ENCODE data around the gene ZNF792. TPM values are rescaled to one million over a fixed set of nuclear protein-coding genes. Genes with fewer than 3 reads are reported as not detected.

Gene ZNF792
- total RNA-seq, 2 donors from 2014 or later: 30.2 to 32.1 TPM

DNA sequence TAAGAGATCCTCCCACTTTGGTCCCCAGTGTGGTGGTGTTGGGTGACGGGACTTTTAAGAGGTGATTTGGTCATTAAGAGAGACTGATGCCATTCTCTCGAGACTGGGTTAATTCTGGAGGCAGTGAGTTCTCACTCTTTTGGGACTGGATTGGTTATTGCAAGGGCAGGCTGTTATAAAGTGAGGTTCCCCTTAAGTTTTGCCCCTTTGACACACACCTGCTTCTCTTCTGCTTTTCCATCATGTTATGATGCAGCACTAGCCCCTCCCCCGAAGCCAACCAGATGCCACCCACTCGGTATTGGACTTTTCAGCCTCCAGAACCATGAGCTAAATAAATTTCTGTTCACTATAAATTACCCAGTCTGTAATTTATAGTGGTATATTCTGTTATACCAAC lies 19.8 kb upstream of the ZNF792 start:
- Mint-ChIP-seq H3K27ac (no peak overlapping the region), H3K4me3 (no peak overlapping the region), H3K9me3 (peaks cover 15% of the 10 kb centered on the region), H3K27me3 (ENCODE audit: insufficient read depth) (peaks cover 3% of the 10 kb centered on the region), H3K4me1 (no peaks in the 10 kb centered on the region), H3K36me3 (ENCODE audit: low read depth) (no peaks in the 10 kb centered on the region)
- no peaks in the 10 kb centered on the region for H3K27me3 ChIP-seq (ENCODE audit: control insufficient read depth, insufficient read depth, low read length, poor library complexity, severe bottlenecking)
- TF ChIP-seq, protein P1, sequence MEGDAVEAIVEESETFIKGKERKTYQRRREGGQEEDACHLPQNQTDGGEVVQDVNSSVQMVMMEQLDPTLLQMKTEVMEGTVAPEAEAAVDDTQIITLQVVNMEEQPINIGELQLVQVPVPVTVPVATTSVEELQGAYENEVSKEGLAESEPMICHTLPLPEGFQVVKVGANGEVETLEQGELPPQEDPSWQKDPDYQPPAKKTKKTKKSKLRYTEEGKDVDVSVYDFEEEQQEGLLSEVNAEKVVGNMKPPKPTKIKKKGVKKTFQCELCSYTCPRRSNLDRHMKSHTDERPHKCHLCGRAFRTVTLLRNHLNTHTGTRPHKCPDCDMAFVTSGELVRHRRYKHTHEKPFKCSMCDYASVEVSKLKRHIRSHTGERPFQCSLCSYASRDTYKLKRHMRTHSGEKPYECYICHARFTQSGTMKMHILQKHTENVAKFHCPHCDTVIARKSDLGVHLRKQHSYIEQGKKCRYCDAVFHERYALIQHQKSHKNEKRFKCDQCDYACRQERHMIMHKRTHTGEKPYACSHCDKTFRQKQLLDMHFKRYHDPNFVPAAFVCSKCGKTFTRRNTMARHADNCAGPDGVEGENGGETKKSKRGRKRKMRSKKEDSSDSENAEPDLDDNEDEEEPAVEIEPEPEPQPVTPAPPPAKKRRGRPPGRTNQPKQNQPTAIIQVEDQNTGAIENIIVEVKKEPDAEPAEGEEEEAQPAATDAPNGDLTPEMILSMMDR (conservative IDR thresholded peaks at IDR 0.05): no peak
- H3K27ac ChIP-seq (ENCODE audit: low read depth, low read length): no peak overlapping the region
- no peaks in the 10 kb centered on the region for H3K4me1 ChIP-seq (ENCODE audit: control insufficient read depth, insufficient read depth, low read length)
- DNase-seq: no peak
- H3K9ac ChIP-seq (ENCODE audit: extremely low read depth, low read length, poor library complexity, severe bottlenecking): no peak overlapping the region
- no peaks in the 10 kb centered on the region for H3K9me3 ChIP-seq (ENCODE audit: control insufficient read depth, low read length)
- H3K36me3 ChIP-seq (ENCODE audit: control insufficient read depth, insufficient read depth, low read length): no peaks in the 10 kb centered on the region
- 86 to 92% methylated on average over 1 to 4 of the region's 4 CpGs for WGBS, 2 experiments (ENCODE audit: insufficient coverage in 1 of 2, insufficient read length in 1 of 2)
- H3K4me3 ChIP-seq (ENCODE audit: low read length): no peak overlapping the region

DNA sequence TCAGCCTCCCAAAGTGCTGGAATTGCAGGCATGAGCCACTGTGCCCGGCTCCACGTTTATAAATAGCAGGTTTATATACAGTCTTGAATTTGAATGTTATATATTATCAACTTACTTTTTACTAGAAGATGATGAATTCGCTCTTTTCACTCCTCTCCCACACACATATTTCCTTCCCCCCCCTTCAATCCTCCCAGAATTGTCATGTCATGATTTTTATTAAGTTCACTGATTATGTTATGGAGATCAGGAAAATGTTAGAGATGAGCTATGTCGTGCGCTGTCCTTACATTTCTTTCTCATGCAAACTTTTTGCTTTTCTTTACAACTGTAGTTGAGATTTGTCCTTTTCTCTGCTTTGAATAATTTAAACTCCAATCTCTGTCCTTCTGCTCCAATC lies 18.2 kb upstream of the ZNF792 start:
- H3K9me3 ChIP-seq (ENCODE audit: control insufficient read depth, low read length): no peaks in the 10 kb centered on the region
- no peak overlapping the region for H3K4me3 ChIP-seq (ENCODE audit: low read length)
- no peaks in the 10 kb centered on the region for H3K27me3 ChIP-seq (ENCODE audit: control insufficient read depth, insufficient read depth, low read length, poor library complexity, severe bottlenecking)
- TF ChIP-seq, protein P1 (conservative IDR thresholded peaks at IDR 0.05): no peak
- WGBS, 2 experiments (ENCODE audit: insufficient coverage in 1 of 2, insufficient read length in 1 of 2): 97 to 100% methylated on average over 2 to 4 of the region's 5 CpGs
- no peaks in the 10 kb centered on the region for H3K36me3 ChIP-seq (ENCODE audit: control insufficient read depth, insufficient read depth, low read length)
- H3K4me1 Mint-ChIP-seq: no peaks in the 10 kb centered on the region
- no peak overlapping the region for H3K27ac ChIP-seq (ENCODE audit: low read depth, low read length)
- no peak overlapping the region for H3K4me3 Mint-ChIP-seq
- peaks cover 22% of the 10 kb centered on the region for H3K9me3 Mint-ChIP-seq
- no peak overlapping the region for H3K27ac Mint-ChIP-seq
- H3K9ac ChIP-seq (ENCODE audit: extremely low read depth, low read length, poor library complexity, severe bottlenecking): no peak overlapping the region
- H3K36me3 Mint-ChIP-seq (ENCODE audit: low read depth): no peaks in the 10 kb centered on the region
- H3K27me3 Mint-ChIP-seq (ENCODE audit: insufficient read depth): peaks cover 3% of the 10 kb centered on the region
- no peaks in the 10 kb centered on the region for H3K4me1 ChIP-seq (ENCODE audit: control insufficient read depth, insufficient read depth, low read length)
- no peak for DNase-seq

DNA sequence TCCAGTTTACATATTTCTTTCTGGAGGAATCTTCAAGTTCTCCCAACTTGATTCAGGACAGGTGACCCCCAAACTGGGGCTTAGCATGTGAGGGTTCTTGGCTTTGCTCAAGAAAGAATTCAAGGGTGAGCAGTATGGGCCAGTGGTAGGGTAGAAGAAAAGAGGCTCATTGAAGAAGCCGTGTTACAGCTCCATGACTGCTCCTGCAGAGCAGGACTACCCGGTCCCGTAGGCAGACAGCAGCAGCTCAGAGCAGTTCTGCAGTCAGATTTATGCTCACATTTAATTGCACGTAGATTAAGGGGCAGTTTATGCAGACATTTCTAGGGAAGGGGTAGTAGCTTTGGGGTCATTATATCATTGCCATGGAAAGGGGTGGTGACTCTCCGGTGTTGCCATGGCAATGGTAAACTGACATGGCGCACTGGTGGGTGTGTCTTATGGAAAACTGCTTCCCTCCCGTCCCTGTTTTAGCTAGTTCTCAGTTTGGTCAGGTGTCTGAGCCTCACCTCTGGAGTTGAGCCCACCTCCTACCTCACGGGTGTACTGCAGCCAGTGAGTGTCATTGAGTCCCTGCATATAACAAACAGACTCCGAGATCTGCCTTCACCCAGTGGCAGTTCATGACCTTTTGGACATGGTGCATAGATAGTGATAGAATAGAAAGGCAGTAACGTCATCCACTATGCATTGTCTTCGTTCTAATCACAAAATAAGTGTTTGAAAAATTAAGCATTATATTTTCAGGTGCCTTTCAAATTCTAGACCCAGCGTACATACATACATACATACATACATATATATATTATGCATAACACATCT lies 16.0 kb upstream of the ZNF792 start:
- no peak overlapping the region for H3K4me3 Mint-ChIP-seq

More for the DNA sequence above, 16.0 kb upstream of the ZNF792 start:
- H3K27ac ChIP-seq (ENCODE audit: low read depth, low read length): no peak overlapping the region
- H3K27me3 ChIP-seq (ENCODE audit: control insufficient read depth, insufficient read depth, low read length, poor library complexity, severe bottlenecking): no peaks in the 10 kb centered on the region
- no peak overlapping the region for H3K4me3 ChIP-seq (ENCODE audit: low read length)
- Mint-ChIP-seq H3K27ac (no peak overlapping the region), H3K36me3 (ENCODE audit: low read depth) (peaks cover 3% of the 10 kb centered on the region), H3K4me1 (no peaks in the 10 kb centered on the region), H3K9me3 (peaks cover 38% of the 10 kb centered on the region), H3K27me3 (ENCODE audit: insufficient read depth) (peaks cover 5% of the 10 kb centered on the region)
- H3K4me1 ChIP-seq (ENCODE audit: control insufficient read depth, insufficient read depth, low read length): no peaks in the 10 kb centered on the region
- WGBS, 2 experiments (ENCODE audit: insufficient coverage in 1 of 2, insufficient read length in 1 of 2): 85 to 91% methylated on average over 10 to 11 of the region's 12 CpGs
- no peak for DNase-seq
- H3K9me3 ChIP-seq (ENCODE audit: control insufficient read depth, low read length): peaks cover 11% of the 10 kb centered on the region
- no peaks in the 10 kb centered on the region for H3K36me3 ChIP-seq (ENCODE audit: control insufficient read depth, insufficient read depth, low read length)
- TF ChIP-seq, protein P1 (conservative IDR thresholded peaks at IDR 0.05): no peak
- no peak overlapping the region for H3K9ac ChIP-seq (ENCODE audit: extremely low read depth, low read length, poor library complexity, severe bottlenecking)

All from endodermal cell (in vitro differentiated cells).